Stimulated activated CD4-positive, alpha-beta T cell treated with anti-CD3 and anti-CD28 coated beads, Interleukin-1b, Interleukin-23, amount 100 ng/mL, for 24 hours (primary cell): ENCODE results near the gene AFAP1L1.
A peak's percentile ranks its signal among the peaks of the same experiment; 100 is the strongest.

ENCODE experiments used
- DNase-seq, 4 experiments: peaks; one replicate each; pipeline ENCODE4 v3.0.0-alpha.2; 2020; ENCODE audit warnings: low read depth in 4 of 4, low spot score in 1 of 4

The AFAP1L1 gene

DNA sequence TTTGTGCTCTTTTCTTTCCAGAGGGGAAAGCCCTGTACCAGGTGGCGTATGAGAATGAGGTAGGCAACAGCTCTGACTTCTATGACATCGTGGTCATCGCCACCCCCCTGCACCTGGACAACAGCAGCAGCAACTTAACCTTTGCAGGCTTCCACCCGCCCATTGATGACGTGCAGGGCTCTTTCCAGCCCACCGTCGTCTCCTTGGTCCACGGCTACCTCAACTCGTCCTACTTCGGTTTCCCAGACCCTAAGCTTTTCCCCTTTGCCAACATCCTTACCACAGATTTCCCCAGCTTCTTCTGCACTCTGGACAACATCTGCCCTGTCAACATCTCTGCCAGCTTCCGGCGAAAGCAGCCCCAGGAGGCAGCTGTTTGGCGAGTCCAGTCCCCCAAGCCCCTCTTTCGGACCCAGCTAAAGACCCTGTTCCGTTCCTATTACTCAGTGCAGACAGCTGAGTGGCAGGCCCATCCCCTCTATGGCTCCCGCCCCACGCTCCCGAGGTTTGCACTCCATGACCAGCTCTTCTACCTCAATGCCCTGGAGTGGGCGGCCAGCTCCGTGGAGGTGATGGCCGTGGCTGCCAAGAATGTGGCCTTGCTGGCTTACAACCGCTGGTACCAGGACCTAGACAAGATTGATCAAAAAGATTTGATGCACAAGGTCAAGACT, 96.5 kb downstream of the AFAP1L1 start:
- DNase-seq: no peak

DNA sequence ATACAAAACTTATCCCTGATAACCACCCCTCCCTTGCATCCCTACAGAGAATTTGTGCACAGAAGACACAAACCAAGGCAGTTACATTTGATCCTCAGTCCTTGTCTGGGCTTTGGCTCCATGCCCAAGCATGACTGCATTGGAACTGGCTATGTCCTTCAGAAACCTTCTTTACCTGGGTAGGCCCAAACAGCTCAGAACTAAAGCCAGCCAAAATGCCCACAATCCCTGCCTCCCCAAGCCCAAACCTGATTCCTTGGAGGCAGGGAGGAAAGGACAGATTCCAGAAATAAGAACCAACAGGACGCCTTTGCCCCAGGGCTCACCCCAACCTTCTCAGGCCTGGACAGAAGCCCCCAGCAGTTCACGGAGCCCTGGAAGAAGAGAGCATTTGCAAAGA, 99.2 kb downstream of the AFAP1L1 start:
- DNase-seq: no peak

DNA sequence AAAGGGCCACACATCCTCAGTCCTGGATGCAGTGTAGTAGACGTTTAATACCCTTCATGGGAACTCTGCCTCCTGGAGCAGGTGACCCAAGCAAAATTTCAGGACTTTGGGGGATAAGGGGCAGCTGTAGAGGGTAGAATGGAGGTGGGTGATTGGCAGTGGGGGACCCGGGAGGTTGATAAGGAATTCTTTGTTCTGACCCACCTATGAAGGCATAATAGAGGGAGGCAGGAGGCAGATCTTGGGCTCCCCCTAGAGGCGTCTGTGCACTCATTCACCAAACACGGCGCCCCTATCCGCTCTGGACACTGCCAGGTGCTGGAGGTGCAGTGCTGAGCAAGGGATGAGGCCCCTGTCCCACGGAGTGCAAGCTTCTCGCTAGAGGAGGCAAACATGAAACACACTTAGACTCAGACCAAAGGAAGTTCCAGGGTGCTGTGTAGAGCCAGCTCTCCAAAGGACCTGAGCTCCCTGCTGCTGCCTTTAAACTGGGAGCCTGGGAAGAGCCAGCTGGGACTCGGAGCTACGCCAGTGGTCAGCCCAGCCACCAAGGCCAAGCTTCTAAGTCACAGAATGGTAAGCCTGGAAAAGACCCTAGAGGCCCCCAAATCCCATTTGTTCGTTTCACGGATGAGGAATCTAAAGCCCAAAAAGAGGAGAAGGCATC, 99.8 kb downstream of the AFAP1L1 start:
- DNase-seq: peak; percentile 35 to 54 (median 44)

DNA sequence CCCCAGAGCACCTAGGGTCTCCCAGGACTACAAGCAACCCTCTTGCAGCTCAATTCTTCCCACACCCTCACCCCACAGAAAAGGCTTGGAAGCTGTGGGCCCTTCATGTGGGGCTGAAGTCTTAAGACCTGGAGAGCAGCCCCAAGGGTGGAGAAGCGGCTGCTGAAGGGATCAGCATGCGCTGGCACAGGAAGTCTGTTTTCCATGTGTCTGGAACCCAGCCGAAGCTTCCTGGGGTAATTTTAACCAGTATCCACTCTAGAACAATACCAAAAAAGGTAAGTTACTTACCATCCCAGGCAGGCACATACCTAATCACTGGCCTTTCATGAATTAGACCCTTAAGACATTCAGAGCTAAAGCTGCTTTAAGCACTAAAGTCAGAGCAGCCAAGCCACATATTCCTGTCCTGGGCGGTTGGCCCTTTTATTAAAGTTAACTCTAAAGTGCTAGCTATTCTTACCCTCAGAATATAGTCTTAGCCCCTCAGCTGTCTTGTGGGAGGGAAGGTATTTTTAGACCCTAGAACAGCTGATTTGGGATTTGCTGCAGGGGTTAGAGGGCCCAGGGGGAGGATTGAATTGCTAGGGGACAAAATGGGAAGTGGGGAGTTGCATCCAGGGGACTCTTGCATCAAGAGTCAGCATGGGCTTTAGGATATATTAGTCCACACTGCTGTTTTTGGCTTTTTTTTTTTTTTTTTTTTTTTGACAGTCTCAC, 100.6 kb downstream of the AFAP1L1 start:
- DNase-seq: no peak

DNA sequence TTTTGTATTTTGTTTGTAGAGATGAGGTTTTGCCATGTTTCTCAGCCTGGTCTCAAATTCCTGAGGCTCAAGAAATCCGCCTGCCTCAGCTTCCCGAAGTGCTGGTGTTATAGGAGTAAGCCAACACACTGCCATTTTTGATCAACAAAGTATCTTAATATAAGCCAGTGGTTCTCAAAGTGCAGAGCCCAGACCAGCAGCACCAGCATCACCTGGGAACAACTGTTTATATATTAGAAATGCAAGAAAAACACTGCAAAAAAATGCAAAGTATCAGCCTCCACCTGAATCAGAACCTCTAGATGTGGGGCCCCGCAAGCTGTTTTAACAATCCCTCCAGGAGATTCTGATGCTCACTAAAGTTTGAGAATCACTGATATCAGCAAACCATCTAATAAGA, 101.3 kb downstream of the AFAP1L1 start:
- no peak for DNase-seq

DNA sequence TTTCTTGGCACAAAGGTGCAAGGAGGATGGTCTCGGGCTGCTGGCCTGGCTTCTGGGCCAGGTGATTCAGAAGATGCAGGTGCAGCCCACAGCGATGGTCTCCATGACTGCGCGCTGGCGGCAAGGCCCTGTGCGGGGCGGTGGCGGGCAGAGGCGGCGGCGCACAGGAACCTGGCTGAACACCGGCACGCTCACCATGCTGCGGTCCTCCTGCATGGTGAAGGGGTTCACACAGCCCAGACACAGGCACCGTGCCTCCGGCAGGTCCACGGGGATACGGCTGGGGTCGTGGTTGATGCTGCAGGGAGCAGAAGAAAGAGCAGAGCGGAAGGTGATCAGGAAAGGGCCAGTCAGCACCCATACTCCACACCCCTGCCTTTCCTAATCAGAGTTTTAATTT, 102.6 kb downstream of the AFAP1L1 start:
- DNase-seq: no peak

DNA sequence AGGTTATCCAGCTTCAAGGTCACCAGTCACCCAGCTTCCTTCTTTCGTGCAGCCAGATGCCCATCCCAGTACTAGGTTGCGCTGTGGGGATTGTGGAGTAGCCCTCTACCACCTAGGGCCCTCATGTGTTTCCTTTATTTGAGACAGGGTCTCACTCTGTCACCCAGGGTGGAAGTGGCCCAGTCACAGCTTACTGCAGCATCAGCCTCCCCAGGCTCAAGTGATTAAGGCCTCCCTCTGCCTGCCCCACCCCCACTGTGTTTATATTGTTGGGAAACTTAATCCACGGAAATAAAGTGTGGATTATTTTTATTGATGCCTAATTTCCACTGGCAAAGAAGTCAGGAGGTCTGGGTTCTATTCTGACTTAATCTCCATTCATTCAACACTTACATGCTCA, 103.1 kb downstream of the AFAP1L1 start:
- DNase-seq: no peak

DNA sequence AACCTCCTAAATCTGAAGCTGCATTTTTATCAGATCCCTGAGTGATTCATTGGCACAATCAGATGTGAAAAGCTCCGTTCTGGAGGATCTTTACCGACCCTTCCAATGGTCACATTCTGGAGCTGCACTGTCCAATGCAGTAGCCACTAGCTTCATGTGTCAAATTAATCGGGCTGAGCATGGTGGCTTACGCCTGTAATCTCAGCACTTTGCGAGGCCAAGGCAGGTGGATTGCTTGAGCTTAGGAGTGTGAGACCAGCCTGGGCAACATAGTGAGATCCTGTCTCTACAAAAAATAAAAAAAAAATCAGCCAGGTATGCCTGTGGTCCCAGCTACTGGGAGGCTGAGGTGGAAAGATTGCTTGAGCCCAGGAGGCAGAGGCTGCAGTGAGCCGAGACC, 103.8 kb downstream of the AFAP1L1 start:
- DNase-seq: no peak

DNA sequence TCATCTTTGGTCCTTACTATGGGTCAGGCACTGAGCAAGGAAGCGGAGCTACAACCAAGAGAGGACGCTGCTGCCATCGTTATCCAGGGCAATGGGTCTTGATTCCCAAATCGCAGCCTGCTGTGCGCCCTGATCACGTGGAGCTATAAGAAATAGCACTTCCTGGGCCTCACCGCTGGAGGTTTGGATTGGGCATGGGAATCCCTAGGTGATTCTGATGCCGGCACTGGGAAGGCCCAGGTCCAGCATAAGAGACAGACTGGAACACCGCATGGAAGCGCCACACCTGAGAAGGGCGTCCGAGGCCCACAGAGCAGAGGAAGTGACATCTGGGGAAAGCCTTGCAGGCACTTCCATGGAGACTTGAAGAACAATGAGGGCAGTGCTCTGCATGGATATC, 104.4 kb downstream of the AFAP1L1 start:
- no peak for DNase-seq

DNA sequence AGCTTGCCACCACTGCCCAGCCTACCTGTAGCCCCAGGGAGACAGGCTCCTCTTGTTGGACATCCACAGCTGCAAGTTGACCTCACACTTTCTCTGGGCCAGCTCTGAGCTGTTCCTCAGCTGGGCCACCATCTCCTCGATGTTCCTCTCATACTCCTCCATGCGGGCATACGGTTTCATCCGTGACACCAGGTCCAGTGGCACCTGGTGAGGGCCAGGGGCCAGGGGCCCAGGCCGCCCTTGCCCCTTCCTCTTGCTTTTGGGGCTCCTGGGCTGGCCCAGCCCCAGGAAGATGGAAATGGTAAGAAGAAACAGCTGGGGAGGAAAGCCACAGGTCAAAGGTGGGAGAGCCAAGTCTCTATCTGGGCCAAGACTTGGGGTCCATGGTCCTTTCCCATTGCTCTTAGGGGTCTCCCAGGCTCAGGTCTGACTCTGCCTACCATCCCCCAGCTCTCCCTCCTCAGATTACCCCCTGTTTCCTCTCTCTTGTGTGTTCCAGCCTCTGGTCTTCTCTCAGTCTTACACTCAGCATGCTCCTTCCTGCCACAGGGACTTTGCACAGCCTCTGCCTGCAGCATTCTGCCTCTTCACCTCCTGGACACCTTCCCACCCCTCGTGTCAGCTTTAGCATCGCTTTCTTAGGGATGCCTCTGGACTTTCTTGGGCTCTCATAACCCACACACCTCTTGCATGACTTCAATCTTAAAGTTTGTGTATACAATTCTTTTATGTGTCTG, 105.2 kb downstream of the AFAP1L1 start:
- no peak for DNase-seq

DNA sequence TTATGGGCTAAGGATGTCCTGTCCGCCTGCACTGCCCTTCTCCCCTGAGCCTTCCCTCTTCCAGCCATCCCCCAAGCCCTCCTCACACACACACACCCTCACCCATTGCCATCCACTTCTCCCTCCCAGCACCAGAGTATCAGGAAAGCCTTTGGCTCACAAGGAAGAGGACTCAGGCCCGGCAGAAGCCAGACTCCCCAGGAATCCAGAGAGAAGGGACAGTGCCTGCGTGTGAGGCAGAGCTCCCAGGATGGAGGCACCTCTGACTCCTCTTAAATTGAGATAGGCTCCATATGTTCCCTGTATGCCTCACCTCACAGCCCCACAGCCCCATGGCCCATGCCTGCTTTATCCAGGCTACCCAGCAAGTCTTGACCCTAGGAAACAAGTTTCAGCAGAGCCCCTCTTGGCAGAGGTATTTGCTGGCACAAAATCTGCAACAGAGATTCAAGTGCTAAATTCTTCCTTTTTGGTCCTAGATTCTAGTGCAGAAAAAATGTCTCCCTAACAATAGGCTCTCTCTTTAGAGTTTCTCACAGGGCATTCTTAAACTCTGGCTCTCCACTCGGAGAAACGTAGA, 106.7 kb downstream of the AFAP1L1 start:
- no peak for DNase-seq

DNA sequence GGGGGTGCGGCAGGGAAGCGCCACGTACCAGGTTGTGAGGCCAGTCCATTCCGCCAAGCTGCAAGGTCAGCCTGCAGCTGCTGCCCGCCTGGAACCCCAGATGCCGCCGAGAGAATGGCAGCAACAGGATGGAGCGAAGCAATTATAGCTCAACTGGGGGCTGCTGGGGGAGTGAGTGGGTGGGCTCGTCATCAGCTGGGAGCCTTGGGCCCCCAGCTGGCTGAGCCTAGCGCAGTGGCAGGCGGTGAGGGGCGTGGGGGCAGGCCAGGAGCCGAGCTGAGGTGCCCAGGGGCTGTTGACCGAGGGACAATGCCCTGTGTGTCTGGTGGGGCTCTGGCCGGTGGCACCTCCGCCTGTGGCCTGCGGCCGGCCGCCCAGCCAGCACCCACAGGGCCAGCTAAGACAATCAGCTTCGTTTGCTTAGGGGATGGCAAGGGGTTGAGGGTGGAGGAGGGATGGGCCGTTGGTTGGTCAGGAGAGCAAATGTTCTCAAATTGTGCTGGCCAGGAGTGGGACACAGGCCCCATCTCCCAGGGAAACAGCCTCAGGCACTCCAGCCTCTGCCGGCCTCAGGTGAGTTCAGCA, 107.6 kb downstream of the AFAP1L1 start, which contains the start of gene IL17B:
IL17B (minus strand) TSS at position 116 of the 585 bp plus-strand sequence; CDS start at position 49, 67 bp downstream.
- DNase-seq: no peak

DNA sequence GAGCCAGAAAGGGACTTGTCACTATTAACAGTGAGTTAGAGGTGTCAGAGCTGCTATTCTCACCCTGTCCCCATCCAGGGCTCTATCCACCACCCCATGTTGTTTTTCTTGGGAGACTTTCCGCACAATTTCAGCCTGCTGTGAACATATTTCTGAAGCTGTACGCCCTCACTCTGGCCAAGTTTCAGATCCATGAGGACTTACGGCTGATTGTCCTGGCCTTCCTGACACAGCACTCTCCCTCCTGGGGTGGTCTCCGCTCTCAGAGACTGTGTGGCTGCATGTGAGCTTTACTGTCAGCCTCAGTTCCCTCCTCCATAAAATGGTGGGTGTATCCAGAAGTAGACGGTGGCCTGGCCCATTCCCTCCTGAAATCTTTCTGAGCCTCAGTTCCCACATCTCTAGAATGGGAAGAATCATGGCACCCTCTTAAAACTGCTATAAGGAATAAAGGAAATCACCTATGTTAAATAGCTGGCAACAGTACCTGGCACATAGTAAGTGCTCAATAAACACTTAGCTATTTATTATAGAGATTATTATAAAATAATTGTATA, 108.2 kb downstream of the AFAP1L1 start:
- no peak for DNase-seq

DNA sequence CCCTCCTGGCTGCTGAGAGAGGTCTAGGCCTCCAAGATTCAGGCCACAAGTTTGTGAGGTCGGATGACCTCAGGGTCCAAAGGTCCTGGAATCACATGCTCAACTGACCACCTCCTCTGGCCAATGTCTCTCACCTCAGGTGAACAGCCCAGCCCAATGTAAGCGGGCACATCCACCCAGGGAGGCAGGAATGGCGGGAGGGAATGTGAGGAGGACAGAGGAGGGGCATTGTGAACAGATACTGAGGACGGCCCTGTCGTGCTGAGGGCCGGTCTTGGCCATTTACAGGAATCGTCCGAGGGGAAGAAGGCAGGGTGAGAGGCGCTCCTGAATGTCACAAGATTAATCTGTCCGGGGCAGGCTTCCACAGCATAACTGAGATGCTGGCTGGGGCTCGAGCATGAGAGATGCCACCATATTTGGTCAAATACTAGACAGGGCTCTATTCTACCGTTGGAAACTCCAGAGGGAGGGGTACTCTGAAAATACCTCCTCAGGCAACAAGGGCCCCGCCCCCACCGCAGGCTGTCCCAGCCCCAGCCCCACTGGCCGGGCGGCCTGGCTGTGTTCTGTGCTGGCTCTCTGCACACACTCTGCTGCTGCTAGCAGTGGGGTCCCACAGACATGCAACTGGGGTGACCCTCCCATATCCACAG, 108.9 kb downstream of the AFAP1L1 start:
- no peak for DNase-seq

DNA sequence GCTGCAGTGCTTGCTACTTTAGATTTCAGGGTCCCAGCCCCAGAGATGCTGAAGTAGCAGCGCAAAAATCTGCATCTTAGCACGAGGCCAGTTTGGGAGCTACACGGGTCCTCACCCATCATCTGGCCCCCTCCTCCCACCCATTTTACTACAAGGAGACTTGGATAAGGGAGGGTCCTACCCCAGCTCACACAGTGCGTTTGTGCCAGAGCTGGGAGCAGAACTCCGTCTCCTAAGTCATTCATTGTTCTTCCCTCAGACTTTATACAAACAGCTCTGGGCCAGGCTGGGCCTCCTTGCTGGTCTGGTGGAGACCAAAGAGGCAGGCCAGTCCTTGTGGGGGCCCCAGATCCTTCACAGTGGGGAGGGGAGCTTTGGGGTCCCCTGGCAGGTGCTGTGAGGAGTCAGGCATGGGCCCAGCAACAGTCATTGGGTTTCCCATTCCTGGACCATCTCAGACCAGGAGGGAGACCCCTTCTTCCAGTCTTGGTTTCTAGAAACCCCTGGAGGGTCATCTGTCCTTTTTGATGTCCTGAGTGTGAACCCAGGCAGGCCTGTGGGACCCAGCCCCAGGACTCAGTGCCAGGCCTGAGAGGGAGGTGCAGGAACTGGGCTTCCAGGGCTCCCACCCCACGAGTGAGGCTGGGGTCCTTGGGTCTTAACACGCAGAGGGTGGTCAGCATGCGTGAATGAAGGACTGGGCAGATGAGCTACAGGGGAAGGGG, 109.8 kb downstream of the AFAP1L1 start:
- DNase-seq: no peak

DNA sequence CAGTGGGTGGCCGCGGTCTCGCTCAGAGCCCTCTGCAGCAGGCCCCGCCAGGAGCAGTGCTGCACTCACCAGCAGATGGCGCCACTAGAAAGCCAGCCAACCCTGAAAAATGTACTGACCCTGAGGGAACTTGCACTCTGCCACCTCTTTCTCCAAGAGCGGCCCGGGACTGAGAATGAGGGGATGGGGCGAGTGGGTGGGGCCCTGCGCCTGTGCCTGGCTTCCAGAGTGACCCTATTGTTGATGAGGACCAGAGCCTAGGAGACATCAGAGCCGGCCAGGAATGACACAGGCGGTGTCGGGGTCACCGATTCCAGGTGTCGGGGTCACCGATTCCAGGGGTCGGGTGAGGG, 110.3 kb downstream of the AFAP1L1 start:
- peak; percentile 63 to 74 (median 67) for DNase-seq

DNA sequence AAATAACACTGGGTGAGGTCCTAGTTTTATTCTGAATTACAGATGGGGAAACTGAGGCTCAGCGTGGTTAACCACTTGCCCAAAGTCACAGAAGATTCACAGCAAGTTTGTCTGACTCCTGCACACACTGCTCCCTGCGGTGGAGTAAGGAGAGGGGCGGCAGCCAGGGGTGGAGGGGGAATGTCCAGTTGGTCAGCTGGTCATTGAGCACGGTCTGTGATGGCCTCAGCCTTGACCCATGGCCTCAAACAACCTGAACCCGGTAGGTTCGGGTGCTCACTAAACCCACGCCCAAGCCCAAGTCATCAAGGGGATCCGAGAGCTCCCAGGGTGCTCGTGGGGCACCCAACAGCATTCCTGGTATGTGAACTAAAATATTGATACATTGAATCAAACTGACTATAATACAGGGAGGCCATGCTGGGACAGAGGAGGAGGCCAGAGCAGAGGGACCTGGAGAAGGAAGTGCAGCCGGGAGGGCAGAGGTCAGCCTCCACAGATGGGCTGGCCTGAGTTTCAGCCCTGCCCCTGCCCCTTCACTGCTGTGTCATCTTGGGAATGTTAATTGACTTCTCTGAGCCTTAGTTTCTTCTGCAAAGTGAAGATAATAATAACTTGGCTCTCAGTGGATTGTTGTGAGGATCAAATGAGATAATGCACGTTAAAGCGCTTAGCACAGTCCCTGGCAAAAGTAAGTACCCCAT, 111.0 kb downstream of the AFAP1L1 start:
- DNase-seq: no peak

DNA sequence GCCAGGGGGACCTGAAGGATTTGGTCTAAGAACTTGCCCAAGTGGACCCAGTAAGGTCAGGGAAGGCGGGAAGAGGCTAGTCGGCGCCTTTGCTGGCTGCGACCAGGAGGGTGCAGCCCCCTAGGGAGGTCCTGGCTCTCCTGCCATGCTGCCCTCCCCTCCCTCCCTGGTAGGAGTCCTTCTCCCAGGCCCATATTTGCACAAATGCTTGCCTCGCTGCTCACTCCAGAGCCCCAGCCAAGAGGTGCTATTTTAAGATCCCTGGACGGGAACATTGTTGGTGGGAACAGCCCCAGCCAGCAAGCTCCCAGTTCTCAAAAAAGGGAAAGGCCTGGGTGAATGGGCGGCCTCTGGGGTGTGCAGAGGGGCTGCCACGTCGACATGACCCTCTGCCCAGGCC, 111.7 kb downstream of the AFAP1L1 start:
- no peak for DNase-seq

DNA sequence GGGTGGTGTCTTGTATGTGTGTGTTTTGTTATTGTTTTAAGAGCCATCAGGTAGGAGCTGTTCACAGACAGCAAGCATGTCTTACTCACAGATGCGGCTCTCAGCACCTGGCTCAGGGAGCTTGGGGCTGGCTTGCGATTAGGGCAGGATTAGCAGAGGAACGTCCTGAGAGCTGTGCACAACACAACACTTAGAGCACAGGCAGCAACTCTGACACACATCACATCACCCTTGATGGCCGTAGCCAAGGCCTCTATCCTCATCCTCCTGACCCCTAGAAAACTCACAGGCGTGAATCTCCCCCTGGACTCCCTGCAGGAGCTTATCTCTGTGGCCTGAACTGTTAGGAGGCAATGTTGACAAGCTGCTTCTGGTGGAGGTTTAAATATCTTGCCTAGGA, 114.5 kb downstream of the AFAP1L1 start:
- no peak for DNase-seq
